Amygdala (tissue), 56 donors: ENCODE data around the gene MYPOP.

ENCODE experiments used
- DNase-seq, 56 donors: peaks; one replicate each; lab custom pipeline; 2025; lab: John Stamatoyannopoulos, UW

Gene MYPOP

DNA sequence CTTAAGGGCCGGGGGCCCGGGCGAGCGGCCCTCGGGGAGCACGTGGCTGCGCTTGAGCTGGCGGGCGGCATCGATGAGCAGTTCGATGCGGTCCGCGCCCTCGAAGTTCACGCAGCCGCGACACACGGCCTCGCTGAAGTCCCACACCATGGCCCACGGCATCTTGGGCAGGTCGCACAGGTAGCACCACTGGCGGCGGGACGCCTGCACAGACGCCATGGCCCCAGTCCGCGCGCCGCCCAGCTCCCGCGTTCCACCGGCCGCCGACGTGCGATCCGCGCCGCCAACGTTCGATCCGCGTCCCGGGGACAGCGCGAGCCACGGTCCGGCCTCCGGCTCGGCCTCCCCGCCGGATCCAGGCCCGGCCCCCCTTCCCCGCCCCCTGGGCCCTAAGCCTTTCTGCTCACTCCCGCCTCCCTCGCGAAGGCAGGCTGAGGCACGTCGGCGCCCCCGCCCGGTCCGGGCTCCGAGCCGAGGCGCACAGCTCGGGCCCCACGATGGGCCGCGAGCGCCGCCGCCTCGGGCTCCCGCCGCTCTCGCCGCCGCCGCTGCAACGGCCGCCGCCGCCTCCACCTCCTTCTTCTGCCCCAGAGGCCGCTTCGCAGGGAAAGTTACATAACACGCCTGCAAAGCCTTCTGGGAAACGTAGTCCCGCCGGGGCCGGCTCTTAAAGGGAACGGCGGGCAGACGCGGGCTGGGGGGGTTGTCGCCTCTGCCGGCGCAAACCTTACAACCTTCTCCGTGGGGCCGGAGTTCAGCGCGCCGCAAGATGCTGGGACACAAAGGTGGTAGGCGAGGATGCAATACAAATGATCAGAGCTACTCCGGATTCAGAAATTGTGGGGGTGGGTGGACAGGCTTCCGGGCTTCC is 16.6 kb downstream of the MYPOP start, which contains the start of gene IRF2BP1:
TSS of gene IRF2BP1 (minus strand) at position 586 of the 871 bp plus-strand sequence. CDS start at position 219, 367 bp downstream.
- peak; percentile 46 to 94 (median 86) for DNase-seq

DNA sequence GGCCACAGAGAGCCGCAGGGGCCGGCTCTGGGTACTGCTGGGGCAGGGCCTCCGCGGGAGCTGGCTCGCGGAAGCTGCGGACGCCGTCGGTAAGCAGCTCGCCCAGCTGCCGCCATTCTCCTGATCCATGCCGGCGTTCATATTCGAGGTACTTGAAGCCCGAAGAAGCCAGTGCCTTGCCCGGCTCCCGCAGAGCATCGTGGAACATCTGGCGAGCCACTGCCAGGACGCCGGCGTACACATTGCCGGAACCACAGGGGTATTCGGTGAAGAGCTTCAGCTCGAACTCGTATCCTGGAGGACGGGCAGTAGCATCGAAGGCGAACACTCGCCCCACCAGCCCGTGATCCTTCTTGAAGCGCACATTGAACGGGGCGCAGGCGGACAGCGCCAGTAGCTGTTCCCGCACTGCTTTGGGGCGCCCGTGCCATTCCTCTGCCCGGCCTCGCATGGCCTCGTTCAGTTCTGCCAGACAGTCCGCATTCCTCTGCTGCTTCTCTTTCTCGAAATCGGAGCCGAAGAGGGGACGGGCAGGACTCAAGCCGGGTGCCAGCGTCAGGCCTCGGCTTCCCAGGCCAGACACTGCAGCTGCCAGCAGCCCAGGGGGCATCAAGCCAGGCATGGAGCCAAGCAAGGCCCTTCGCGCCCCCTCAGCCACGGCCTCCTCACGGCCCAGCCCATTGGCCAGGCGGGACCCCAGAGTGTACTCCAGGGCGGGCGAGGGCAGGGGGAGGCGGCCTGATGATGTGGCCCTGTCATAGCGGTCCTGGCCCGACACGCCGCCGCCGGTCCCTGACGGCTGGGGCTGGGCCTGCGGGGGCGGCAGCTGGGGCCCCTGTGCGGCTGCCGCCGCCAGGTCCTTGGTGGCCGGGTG is 17.5 kb downstream of the MYPOP start:
- DNase-seq: peak in 2 of 56 donors; percentile 6 to 15

DNA sequence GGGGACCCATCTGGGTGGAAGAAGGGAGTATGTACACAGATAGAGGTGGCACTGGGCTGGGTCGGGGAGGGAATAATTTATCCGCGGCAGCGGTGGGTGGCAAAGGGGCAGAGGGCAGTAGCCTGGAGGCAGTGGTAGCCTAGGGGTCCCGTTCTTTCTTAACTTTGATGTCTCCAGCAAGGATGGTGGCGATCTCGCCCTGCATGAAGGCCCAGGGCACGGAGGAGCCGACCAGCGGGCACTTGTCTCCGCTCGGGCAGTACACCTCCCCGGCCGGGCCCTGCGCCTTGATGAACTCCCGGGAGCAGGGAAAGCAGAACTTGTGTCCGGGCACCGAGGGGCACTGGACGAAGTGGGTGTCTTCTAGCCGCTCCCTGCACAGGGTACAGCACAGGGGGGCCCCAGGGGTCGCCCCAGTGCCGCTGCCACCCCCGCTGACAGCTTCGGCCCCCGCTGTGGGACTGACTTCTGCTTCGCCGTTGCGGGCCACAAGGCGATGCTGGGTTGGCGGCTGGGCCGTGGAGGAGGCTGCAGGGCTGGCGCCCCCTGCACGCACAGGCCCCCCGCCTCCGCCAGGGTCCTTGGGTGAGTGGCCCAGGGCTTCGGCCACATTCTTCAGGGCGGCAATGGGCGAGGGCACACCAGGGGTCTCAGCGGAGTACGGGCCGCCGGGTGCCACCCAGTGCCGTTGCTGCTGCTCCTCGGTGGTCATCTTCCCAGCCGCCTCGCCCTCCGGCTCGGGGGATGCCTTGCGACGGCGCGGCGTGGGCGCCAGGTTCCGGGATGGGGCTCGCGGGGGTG is 18.3 kb downstream of the MYPOP start:
- no peak for DNase-seq

DNA sequence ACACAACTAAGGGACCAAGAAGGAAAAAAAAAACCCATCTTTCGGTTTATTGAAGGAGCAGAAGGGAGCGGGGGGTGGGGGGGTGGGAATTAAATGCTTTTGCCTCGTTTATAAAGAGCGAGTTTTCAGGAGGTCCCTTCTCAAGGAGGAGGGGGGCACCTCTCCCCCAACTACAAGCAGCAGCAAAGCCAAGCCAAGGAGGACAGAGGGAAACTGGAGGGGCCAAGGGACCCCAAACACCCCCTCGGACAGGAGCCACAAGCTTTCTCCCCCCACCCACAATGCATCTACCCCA is 18.9 kb downstream of the MYPOP start:
- no peak for DNase-seq

DNA sequence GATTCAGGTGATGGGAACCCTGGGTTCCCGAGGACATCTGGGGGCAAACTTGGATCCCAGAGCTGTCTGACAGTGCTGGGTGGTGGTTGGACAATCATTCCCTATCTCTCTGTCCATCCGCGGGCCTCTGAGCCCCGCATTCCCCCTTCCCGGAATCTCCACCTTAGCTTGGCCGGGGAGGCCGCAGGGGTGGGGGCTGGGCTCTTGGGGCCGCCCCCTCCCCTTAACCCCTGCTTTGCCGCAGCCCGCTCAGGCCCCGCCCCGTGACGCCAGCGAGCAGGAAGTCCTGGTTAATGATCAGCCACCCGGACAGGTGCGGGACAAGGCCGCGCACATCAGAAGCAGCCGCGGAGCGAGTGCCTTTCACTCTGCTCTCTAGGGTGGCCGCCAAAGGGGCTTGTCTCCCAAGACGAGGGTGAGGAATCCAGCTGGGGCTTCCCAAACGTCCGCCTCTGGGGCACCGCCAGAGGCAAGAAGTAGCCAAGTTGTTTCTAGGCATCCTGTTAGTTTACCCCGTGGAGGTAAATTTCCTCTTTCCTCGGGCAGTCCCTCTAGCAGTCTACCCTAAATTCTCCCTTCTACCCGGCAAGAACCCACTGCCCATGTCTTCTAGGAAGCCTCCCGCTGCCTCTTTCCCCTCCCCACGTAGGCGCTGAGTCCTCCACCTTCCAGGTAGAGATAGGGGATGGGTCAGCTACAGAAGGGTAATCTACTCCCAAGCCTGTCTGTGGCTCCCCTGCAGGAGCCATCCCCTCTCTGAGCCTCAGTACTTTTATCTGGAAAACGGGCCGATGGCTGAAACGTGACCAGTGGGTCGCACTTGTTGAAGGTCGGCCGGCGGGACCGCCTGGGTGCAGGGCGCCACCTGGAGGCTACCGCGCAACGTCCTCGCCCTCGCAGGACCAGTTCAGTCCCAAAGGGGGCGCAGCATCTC is 19.5 kb downstream of the MYPOP start:
- DNase-seq: peak in 38 of 56 donors; percentile 4 to 73 (median 22)

DNA sequence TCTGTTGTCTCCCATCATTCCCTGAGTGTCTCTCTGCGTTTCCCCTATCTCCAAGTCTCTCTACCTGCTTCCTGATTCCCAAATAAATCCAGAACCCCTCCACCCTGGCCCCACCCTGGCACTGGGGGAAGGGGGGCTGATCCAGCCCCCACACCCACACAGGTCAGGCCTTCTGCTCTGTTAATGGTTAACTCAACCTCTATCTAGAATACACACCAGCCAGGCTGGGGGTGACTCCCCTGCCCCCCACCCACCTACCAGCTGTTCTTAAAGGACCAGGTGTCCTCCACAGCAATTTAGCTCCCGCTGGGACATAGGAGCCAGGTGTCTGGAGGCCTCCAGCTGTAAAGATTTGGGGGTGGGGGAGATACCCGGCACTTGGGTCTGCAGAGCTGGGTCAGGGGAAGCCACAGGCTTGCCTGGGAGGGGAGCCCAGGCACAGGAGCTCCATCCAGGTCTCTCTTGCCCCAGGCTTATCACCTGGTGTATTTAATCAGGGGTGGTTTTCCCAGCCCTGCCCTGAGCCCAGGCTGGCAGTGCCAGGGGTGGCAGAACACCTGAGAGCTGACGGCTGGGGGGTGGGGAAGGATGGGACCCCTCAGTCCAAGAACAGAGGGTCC is 20.4 kb downstream of the MYPOP start:
- DNase-seq: no peak

DNA sequence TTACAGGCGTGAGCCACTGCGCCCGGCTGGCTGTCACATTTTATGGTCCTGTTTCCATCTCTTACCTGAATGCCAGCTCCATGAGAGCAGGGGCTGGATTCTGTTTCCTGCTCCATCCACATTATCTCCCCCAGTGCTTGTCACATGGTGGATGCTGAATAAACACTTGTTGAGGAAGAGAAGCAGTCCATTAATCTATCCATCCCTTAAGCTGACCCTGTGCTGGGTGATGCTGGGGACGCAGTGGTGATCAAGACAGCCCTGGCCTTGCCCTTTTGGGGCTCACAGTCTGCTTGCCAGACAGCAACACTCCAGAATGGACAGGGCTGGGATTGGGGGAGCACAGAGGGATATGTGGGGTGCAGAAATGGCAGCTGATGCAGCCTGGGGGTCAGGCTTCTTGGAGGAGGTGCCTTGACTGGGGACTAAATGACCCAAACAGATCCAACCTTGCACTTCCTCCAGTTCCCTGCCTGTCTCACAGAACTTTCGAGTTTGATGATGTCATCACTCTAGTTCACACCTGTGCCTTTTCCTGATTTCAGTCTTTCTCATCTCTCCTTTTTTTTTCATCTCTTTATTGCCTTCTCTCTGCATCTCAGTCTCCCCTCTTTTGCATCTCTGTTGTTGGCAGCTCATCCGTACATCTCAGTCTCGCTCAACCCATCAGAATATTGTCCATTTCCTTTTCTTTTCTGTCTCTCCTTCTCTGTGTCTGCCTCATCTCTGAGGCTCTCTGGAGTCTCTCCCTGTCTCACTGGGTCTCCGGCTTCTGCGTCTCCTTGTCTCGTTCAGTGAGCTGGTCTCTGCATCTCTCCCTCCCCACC is 21.1 kb downstream of the MYPOP start:
- DNase-seq: no peak

DNA sequence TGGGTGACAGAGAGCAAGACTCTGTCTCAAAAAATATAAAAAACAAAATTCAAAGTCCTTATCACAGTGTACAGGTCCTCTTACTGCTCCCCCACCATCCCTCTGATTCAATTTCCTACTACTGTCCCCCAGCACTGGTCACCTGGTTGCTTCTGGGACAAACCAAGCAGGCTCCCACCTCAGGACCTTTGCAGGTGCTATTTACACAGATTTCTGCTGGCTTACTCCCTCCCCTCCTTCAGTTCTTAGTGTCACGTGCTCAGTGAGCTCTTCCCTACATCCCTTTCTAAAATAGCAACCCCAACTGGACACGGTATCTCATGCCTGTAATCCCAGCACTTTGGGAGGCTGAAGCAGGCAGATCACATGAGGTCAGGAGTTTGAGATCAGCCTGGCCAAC is 22.4 kb downstream of the MYPOP start:
- DNase-seq: no peak

DNA sequence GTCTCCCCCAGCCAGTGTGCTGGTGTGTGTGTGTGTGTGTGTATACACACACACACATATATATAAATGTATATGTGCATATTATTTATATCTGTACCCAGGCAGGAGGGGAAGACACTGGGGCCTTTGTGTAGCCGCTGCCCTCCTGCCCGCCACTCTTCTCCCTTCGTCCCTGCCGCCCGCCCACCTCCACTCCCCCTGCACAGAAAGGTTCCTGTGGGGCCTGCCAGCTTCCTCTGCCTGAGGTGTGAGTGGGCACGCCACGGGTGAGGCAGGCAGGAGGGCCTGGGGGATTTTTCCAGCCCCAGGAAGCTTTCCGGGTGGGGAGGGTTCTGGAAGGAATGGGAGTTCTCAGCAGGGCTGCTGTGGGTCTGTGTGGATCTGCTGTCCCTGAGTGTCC is 23.4 kb downstream of the MYPOP start:
- DNase-seq: no peak

DNA sequence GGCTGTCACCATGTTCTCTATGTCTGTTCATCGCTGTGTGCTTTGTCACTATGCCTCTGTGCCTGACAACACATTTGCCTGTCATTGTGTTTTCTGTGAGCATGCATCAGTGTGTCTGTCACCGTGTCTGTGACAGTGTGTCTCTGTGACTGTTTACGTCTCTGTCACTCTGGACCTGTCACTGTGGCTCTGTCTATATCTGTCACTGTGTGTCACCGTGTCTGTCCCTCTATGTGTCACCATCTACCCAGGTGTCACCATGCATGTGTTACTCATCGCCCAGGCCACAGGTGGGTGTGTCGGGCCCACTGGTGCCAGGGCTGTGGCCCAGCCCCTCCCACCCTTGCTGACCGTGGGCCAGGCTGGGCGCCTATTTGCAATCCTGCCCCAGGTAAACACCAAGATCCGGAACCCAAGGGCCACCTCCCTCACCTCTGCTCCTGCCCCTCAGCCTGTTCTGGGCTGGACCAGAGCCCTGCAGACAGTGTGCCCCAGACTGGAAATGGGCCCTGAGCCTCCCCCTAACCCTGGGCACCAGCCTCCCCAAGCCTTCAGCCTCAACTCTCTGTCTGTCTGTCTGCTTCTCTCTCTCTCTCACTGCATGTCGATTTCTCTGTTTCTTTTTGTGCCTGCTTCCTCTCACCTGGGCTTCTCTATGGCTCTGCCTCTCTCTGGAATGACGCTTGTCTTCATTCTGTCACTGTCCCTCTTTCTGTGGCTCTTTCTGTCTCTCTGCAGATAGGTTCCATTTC is 24.2 kb downstream of the MYPOP start:
- DNase-seq: no peak

DNA sequence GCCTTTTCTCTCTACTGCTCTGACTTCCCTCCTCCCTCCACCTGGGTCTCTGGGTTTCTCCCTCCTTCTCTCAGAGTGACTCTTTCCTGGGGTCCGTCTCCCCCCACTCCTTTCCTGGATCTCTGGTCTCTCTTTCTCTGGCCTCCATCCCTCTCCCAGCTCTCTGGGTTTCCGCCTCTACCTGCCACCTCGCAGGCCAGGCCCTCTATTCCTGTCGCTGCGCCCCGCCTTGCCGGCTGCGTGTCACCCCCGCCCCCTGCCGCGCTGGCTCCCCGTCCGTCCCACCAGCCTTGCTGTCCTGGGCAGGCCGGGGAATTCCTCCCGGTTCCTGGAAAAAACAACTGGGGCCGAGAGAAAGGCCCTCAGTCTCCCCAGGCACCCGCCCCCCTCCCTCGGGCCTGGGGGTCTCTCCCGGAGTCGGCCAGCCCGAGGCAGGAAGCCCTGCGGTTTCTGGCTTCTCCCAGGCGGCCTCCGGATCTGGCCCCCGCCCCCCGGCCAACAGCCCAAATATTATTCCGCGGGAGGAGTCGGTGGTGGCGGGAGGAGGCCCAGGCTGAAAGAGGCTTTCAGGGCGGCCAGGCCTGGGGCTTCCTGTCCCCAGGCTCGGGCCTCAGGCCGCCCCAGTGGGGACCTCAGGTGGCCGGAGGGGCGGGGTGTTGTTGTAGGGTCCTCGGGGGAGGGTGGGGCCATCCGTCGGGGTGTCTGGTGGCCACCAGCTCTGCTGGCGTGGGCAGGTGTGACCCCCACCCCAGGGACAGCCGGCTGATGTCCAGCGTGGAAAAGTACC is 25.8 kb downstream of the MYPOP start:
- DNase-seq: no peak

DNA sequence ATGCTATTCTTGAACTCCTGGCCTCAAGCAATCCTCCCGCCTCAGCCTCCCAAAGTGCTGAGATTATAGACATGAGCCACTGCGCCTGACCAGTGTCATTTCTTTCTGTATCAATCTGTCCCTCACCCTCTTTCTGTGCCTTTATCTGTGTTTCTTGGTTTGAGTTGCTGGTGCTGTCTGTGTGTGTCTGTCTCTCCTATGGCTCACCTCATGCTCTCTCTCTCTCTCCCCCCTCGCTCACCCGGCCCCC is 26.3 kb downstream of the MYPOP start:
- no peak for DNase-seq

DNA sequence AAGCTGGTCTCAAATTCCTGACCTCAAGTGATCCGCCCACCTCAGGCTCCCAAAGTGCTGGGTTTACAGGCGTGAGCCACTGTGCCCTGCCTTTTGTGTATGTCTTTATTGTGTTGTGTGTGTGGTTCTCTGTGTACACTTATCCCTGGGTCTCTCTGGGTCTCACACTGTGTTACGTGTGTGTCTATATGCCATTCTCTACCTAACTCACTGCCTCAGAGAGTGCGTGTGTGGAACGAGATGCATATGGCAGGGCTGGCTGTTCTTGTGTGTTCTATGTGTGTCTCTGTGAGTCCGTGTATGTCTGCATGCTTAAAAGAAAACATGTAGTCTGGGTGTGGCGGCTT is 27.8 kb downstream of the MYPOP start:
- no peak for DNase-seq

DNA sequence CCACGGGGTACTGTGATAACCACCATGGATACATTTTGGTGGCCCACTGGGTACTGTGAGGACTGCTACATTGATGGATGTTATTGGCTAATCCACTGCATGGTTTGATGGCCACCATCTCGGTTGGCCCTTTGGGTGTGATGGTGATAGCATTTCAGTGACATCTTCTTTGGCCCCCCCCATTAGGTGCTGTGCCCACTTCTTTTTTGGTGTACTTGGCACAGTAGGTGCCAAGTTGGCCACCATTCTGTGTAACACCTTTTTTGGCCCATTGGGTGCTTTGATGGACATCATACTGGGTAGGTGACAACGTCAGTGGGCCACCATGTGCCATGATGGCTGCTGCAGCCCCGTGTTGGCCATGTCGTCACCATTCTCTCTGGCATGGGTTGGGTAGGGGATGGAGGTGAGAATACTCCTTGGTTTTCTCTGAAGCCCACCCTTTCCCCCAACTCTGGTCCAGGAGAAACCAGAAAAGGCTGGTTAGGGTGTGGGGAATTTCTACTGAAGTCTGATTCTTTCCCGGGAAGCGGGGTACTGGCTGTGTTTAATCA is 29.1 kb downstream of the MYPOP start:
- no peak for DNase-seq

DNA sequence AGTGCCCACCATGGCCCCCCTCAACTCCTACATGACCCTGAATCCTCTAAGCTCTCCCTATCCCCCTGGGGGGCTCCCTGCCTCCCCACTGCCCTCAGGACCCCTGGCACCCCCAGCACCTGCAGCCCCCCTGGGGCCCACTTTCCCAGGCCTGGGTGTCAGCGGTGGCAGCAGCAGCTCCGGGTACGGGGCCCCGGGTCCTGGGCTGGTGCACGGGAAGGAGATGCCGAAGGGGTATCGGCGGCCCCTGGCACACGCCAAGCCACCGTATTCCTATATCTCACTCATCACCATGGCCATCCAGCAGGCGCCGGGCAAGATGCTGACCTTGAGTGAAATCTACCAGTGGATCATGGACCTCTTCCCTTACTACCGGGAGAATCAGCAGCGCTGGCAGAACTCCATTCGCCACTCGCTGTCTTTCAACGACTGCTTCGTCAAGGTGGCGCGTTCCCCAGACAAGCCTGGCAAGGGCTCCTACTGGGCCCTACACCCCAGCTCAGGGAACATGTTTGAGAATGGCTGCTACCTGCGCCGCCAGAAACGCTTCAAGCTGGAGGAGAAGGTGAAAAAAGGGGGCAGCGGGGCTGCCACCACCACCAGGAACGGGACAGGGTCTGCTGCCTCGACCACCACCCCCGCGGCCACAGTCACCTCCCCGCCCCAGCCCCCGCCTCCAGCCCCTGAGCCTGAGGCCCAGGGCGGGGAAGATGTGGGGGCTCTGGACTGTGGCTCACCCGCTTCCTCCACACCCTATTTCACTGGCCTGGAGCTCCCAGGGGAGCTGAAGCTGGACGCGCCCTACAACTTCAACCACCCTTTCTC is 30.1 kb downstream of the MYPOP start:
- DNase-seq: no peak

DNA sequence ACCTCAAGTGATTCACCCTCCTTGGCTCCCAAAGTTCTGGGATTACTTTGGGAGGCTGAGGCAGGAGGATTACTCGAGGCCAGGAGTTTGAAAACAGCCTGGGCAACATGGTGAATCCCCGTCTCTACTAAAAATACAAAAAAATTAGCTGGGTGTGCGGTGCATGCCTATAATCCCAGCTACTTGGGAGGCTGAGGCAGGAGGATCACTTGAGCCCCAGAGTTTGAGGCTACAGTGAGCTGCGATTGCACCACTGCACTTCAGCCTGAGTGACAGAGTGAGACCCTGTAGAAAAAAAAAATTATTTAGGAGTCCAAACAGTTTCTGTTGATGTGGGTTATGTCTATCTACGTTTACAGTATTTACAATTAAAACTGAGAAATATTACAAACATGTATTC is 31.6 kb downstream of the MYPOP start:
- no peak for DNase-seq
